Tibial nerve (tissue), 4 donors: ENCODE measurements around the gene ZBTB47. TPM values are rescaled to one million over a fixed set of nuclear protein-coding genes. Genes with fewer than 3 reads are reported as not detected.

Source experiments
- DNase-seq, 2 donors: peaks; one replicate each; pipeline ENCODE4 v3.0.0-alpha.2; 2019; ENCODE audit warnings: low spot score in 2 of 2
- H3K27ac ChIP-seq, 4 donors: fragments of 200-600 bp; sonication (generic) in 3 of 4; one replicate each; pipeline ENCODE4 v1.5.1; 2017 to 2019; ENCODE audit warnings: mild to moderate bottlenecking in 1 of 4
- H3K27me3 ChIP-seq, 2 donors: fragments of 200-600 bp; sonication (generic) in 1 of 2; one replicate each; pipeline versions ENCODE4 v1.5.1 to v1.6.0; 2017 to 2019
- H3K36me3 ChIP-seq, 3 donors: fragments of 200-600 bp; sonication (generic); one replicate each; pipeline ENCODE4 v1.5.1; 2018 to 2019
- H3K4me1 ChIP-seq, 4 donors: fragments of 200-600 bp; sonication (generic) in 3 of 4; one replicate each; pipeline ENCODE4 v1.5.1; 2017 to 2019
- H3K4me3 ChIP-seq, 4 donors: fragments of 200-600 bp; sonication (generic) in 3 of 4; one replicate each; pipeline ENCODE4 v1.5.1; 2017 to 2019; ENCODE audit warnings: mild to moderate bottlenecking in 1 of 4, moderate library complexity in 1 of 4
- H3K9me3 ChIP-seq, 4 donors: fragments of 200-600 bp; sonication (generic) in 3 of 4; one replicate each; pipeline ENCODE4 v1.5.1; 2017 to 2019
- CTCF ChIP-seq, 5 experiments: fragments of 200-600 bp in 3 of 5; fragments of 450-650 bp in 2 of 5; sonication (generic) in 3 of 5; IDR thresholded peaks; one replicate each; pipeline ENCODE4 v1.5.1; 2016 to 2019; ENCODE audit warnings: antibody characterized with exemption in 5 of 5, mild to moderate bottlenecking in 3 of 5, moderate library complexity in 2 of 5
- EP300 ChIP-seq, 2 donors: sonication (generic); formaldehyde crosslinking; IDR thresholded peaks; one replicate each; pipeline ENCODE4 v1.6.1; 2017; ENCODE audit warnings: antibody characterized with exemption in 2 of 2, mild to moderate bottlenecking in 1 of 2
- POLR2A ChIP-seq, 2 donors: fragments of 450-650 bp; IDR thresholded peaks; one replicate each; pipeline ENCODE4 v1.6.1; 2017; ENCODE audit warnings: antibody characterized with exemption in 2 of 2, mild to moderate bottlenecking in 2 of 2, moderate library complexity in 2 of 2
- WGBS, 2 donors: methylation state at CpG; one replicate each; pipeline ENCODE4 v1.1.5; 2018; 5-methylcytosine and 5-hydroxymethylcytosine counted together
- total RNA-seq, 4 donors: library from RNA; depleted of rRNA; stranded (reverse); fragments of >200 nt; gene quantifications; one replicate each; pipeline ENCODE4 v1.1.0, GENCODE V29; 2016

ZBTB47 gene
- total RNA-seq, 4 donors from 2014 or later, result 44.6 to 81.3 (median 60.3) TPM

GRCh38 chr3:42681361-42682038, 28.0 kb downstream of the ZBTB47 start:
- TF ChIP-seq CTCF (IDR thresholded peaks at IDR 0.05), result no peak
- TF ChIP-seq POLR2A (IDR thresholded peaks at IDR 0.05), result no peak
- no peak for TF ChIP-seq EP300 (IDR thresholded peaks at IDR 0.05)
- H3K9me3 ChIP-seq, result peaks cover 0 to 17% (median 0%) of the 10 kb centered on the region in 4 donors
- no peak overlapping the region for H3K4me3 ChIP-seq
- peaks cover 0 to 30% (median 10%) of the 10 kb centered on the region in 4 donors for H3K4me1 ChIP-seq
- peak overlapping the region in 2 of 4 donors; percentile 9 to 23 for H3K27ac ChIP-seq
- WGBS, 2 donors, result 88 to 89% methylated on average over 10 of the region's 10 CpGs
- no peaks in the 10 kb centered on the region for H3K36me3 ChIP-seq
- DNase-seq, result no peak
- peaks cover 0 to 3% of the 10 kb centered on the region in 2 donors for H3K27me3 ChIP-seq

DNA sequence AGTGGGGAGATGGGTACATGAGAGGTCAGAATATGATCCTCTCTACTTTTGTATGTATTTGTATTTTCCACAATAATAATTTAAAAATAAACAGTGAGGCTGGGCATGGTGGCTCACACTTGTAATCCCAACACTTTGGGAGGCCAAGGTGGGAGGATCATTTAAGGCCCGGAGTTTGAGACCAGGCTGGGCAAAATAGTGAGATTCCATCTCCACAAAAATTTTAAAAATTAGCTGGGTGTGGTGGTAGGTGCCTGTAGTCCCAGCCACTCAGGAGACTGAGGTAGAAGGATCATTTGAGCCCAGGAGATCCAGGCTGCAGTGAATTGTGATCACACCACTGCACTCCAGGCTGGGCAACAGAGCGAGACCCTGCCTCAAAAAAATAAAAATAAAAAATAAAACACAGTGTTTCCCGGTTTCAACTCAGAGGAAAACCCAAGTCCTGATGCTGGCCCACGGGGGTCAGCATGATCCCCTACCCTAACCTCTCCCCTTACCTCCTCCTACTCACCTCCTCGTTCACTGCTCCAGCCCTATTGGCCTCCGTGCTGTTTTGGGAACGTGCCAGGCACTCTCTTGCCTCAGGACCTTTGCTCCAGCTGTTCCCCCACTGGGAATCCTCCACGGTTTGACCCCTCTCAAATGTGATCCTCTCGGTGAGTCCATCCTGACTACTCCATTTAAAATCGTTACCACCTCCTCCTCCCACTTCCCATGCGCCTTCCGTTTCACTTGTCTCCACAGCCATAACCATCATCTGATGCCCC, 29.0 kb downstream of the ZBTB47 start:
- no peaks in the 10 kb centered on the region for H3K36me3 ChIP-seq
- peaks cover 0 to 30% (median 10%) of the 10 kb centered on the region in 4 donors for H3K4me1 ChIP-seq
- WGBS, 2 donors, result 60 to 63% methylated on average over 12 of the region's 12 CpGs
- H3K27ac ChIP-seq, result peak overlapping the region in 2 of 4 donors; percentile 46 to 80
- DNase-seq, result no peak
- peaks cover 0 to 3% of the 10 kb centered on the region in 2 donors for H3K27me3 ChIP-seq
- no peak for TF ChIP-seq EP300 (IDR thresholded peaks at IDR 0.05)
- TF ChIP-seq CTCF (IDR thresholded peaks at IDR 0.05), result no peak
- TF ChIP-seq POLR2A (IDR thresholded peaks at IDR 0.05), result no peak
- H3K9me3 ChIP-seq, result peaks cover 0 to 10% (median 0%) of the 10 kb centered on the region in 4 donors
- H3K4me3 ChIP-seq, result no peak overlapping the region

DNA sequence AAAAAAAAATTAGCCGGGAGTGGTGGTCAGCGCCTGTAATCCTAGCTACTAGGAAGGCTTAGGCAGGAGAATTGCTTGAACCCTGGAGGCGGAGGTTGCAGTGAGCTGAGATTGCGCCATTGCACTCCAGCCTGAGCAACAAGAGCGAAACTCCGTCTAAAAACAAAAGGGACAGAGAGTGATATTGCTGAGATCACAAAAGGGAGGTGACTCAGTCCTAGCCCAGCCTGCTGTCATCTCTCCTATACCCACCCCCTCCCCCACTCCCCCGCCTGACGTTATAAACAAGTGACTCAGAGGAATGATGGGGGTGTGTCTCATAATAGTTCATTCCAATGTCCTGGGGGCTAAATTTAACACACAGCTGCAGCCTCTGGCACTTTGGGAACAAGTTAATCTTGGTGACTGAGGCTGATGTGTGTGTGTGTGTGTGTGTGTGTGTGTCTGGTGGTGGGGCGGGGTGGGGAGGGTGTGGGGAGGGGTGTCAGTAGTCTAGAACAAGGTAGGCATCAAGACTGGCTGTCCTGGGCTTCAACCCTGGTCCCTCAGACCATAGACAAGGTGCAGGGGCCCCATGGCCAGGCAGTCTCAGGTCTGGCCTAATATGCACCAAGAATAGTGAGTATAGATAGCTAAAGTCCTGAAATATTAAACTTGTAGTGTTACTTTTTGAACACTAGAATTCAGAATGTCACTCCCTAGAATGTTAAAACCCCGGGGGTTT, 30.5 kb downstream of the ZBTB47 start:
- Histone ChIP-seq H3K9me3 (no peaks in the 10 kb centered on the region), H3K27ac (peak overlapping the region in 3 of 4 donors; percentile 60 to 87 (median 83)), H3K36me3 (no peaks in the 10 kb centered on the region), H3K4me3 (no peak overlapping the region), H3K4me1 (peaks cover 0 to 30% (median 10%) of the 10 kb centered on the region in 4 donors), H3K27me3 (peaks cover 0 to 3% of the 10 kb centered on the region in 2 donors)
- DNase-seq, result peak; percentile 45
- TF ChIP-seq POLR2A (IDR thresholded peaks at IDR 0.05) (no peak), EP300 (IDR thresholded peaks at IDR 0.05) (peak in 1 of 2 donors; percentile 64)
- 50 to 51% methylated on average over 10 of the region's 10 CpGs for WGBS, 2 donors

GRCh38 chr3:42684632-42685362, 31.3 kb downstream of the ZBTB47 start:
- Histone ChIP-seq H3K36me3 (no peaks in the 10 kb centered on the region), H3K27ac (peak overlapping the region in 3 of 4 donors; percentile 55 to 83 (median 78)), H3K9me3 (no peaks in the 10 kb centered on the region), H3K4me1 (peaks cover 0 to 30% (median 10%) of the 10 kb centered on the region in 4 donors), H3K4me3 (no peak overlapping the region), H3K27me3 (peaks cover 0 to 3% of the 10 kb centered on the region in 2 donors)
- TF ChIP-seq CTCF (IDR thresholded peaks at IDR 0.05), result no peak
- TF ChIP-seq POLR2A (IDR thresholded peaks at IDR 0.05), result no peak
- no peak for TF ChIP-seq EP300 (IDR thresholded peaks at IDR 0.05)
- no peak for DNase-seq
- 82 to 90% methylated on average over 6 to 7 of the region's 7 CpGs for WGBS, 2 donors
